Measurements from ENCODE around the gene ASXL3. TPM values are rescaled to one million over a fixed set of nuclear protein-coding genes. Genes with fewer than 3 reads are reported as not detected.

The ASXL3 gene
- total and polyA plus RNA-seq, 10 of the 15 experiments (the other 5 are each of a cell fraction or from before 2014, with no cell fraction given) = 0.15 TPM; not detected in 9

DNA sequence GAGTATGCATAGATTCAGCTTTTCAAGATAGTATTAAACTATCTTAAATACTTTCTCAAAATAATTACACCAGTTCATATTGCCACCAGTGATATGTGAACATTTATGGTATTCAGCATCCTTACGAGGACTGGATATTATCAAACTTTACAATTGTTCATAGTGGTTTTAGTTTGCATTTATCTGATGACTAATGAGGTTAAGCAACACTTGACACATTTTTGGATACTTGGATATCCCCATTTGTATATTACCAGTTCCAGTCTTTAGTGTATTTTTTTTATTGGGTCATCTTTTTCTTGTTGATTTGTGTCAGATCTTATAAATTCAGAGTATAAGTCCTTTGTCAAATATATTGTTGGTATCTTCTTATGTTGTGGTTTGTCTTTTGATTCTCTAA lies 128.4 kb downstream of the ASXL3 start:
- no peak overlapping the region for H3K4me3 ChIP-seq
- in situ Hi-C loops (cut with MboI) (no loop called here), intact Hi-C loops (cut with micrococcal nuclease; ENCODE audit: unreplicated experiment) (no loop called here)
- H2AFZ ChIP-seq (ENCODE audit: control insufficient read depth, low read depth, low read length) = no peak overlapping the region
- FAIRE-seq (no peak), DNase-seq (ENCODE audit: low read depth, low spot score) (no peak), ATAC-seq (no peak)
- WGBS (ENCODE audit: insufficient coverage, insufficient replicate concordance, low lambda C conversion rate, missing lambda C conversion rate) = 0% methylated on average over 1 of the region's 1 CpG
- H3K4me2 ChIP-seq (ENCODE audit: control insufficient read depth, insufficient read depth) = no peak overlapping the region
- no peaks in the 10 kb centered on the region for H4K20me1 ChIP-seq (ENCODE audit: control insufficient read depth, insufficient read depth)
- POLR2A ChIA-PET = no interaction called here
- H3K36me3 ChIP-seq (ENCODE audit: control insufficient read depth in 2 of 2, insufficient read depth in 2 of 2, low read length in 1 of 2) = no peaks in the 10 kb centered on the region
- CTCF ChIA-PET = no interaction called here
- no TSS peak for BruUV-seq (replicated peaks)
- no peak overlapping the region for H3K27ac ChIP-seq (ENCODE audit: control insufficient read depth, insufficient read depth)
- no peaks in the 10 kb centered on the region for H3K27me3 ChIP-seq (replicated peaks in 1 of 2; ENCODE audit: control insufficient read depth in 2 of 2, insufficient read depth in 2 of 2, low read length in 1 of 2)
- RAD21 ChIA-PET (ENCODE audit: unreplicated experiment) = no interaction called here
- peaks cover 2% of the 10 kb centered on the region; the same call in 1 of the 2 replicates for H3K4me1 ChIP-seq (ENCODE audit: control insufficient read depth, insufficient read depth, low read length)
- no peak overlapping the region for H3K9ac ChIP-seq (ENCODE audit: control insufficient read depth, insufficient read depth, low read length)
- H3K79me2 ChIP-seq (ENCODE audit: control insufficient read depth, insufficient read depth, low read length) = no peaks in the 10 kb centered on the region
- no peaks in the 10 kb centered on the region; the same call in 2 of the 3 replicates for H3K9me3 ChIP-seq (replicated peaks; ENCODE audit: control insufficient read depth, insufficient read depth, low read length)
- SMC1A ChIA-PET (ENCODE audit: uncharacterized antibody, unreplicated experiment) = no interaction called here
- TF ChIP-seq E4F1 (IDR thresholded peaks at IDR 0.05; ENCODE audit: borderline replicate concordance, partially characterized antibody) (no peak), SUPT20H (IDR thresholded peaks at IDR 0.05; ENCODE audit: borderline replicate concordance, control insufficient read depth, low read depth, low read length) (no peak), LARP7 (IDR thresholded peaks at IDR 0.05) (no peak), SMC3 (IDR thresholded peaks at IDR 0.05; ENCODE audit: borderline replicate concordance, low read length) (no peak), TCF12 (IDR thresholded peaks at IDR 0.05; ENCODE audit: low read depth, low read length) (no peak), BCL11A (IDR thresholded peaks at IDR 0.05; ENCODE audit: low read depth, low read length) (no peak), MTA3 (IDR thresholded peaks at IDR 0.05; ENCODE audit: borderline replicate concordance, low read length) (no peak), DPF2 (IDR thresholded peaks at IDR 0.05) (no peak), BCL3 (IDR thresholded peaks at IDR 0.05; ENCODE audit: borderline replicate concordance, insufficient read depth, low read depth, low read length, poor library complexity, severe bottlenecking) (no peak), SMARCA5 (IDR thresholded peaks at IDR 0.05) (no peak), ATF2 (IDR thresholded peaks at IDR 0.05; ENCODE audit: low read length) (no peak)
- TF ChIP-seq, protein P1, sequence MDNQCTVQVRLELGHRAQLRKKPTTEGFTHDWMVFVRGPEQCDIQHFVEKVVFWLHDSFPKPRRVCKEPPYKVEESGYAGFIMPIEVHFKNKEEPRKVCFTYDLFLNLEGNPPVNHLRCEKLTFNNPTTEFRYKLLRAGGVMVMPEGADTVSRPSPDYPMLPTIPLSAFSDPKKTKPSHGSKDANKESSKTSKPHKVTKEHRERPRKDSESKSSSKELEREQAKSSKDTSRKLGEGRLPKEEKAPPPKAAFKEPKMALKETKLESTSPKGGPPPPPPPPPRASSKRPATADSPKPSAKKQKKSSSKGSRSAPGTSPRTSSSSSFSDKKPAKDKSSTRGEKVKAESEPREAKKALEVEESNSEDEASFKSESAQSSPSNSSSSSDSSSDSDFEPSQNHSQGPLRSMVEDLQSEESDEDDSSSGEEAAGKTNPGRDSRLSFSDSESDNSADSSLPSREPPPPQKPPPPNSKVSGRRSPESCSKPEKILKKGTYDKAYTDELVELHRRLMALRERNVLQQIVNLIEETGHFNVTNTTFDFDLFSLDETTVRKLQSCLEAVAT (IDR thresholded peaks at IDR 0.05) = no peak
- TF ChIP-seq, protein P2, sequence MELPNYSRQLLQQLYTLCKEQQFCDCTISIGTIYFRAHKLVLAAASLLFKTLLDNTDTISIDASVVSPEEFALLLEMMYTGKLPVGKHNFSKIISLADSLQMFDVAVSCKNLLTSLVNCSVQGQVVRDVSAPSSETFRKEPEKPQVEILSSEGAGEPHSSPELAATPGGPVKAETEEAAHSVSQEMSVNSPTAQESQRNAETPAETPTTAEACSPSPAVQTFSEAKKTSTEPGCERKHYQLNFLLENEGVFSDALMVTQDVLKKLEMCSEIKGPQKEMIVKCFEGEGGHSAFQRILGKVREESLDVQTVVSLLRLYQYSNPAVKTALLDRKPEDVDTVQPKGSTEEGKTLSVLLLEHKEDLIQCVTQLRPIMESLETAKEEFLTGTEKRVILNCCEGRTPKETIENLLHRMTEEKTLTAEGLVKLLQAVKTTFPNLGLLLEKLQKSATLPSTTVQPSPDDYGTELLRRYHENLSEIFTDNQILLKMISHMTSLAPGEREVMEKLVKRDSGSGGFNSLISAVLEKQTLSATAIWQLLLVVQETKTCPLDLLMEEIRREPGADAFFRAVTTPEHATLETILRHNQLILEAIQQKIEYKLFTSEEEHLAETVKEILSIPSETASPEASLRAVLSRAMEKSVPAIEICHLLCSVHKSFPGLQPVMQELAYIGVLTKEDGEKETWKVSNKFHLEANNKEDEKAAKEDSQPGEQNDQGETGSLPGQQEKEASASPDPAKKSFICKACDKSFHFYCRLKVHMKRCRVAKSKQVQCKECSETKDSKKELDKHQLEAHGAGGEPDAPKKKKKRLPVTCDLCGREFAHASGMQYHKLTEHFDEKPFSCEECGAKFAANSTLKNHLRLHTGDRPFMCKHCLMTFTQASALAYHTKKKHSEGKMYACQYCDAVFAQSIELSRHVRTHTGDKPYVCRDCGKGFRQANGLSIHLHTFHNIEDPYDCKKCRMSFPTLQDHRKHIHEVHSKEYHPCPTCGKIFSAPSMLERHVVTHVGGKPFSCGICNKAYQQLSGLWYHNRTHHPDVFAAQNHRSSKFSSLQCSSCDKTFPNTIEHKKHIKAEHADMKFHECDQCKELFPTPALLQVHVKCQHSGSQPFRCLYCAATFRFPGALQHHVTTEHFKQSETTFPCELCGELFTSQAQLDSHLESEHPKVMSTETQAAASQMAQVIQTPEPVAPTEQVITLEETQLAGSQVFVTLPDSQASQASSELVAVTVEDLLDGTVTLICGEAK (IDR thresholded peaks at IDR 0.05; ENCODE audit: borderline replicate concordance) = no peak

Measured in GM12878 (cell line).